HUES48 (cell line): ENCODE results near the gene ARAP2.

Source experiments
- H3K27ac ChIP-seq: one replicate; pipeline ENCODE4 v1.7.0; 2013; ENCODE audit warnings: low read depth, low read length, inconsistent platforms
- H3K27me3 ChIP-seq: 2 replicates; pipeline ENCODE4 v1.6.1; 2013; ENCODE audit warnings: mild to moderate bottlenecking, low read length; ENCODE audit not compliant: control insufficient read depth, insufficient read depth
- H3K36me3 ChIP-seq: 2 replicates; pipeline ENCODE4 v1.6.1; 2013; ENCODE audit warnings: low read length; ENCODE audit not compliant: control insufficient read depth, insufficient read depth
- H3K4me1 ChIP-seq: 2 replicates; pipeline ENCODE4 v1.6.1; 2013; ENCODE audit warnings: mild to moderate bottlenecking, low read length; ENCODE audit not compliant: control insufficient read depth, insufficient read depth
- H3K4me3 ChIP-seq: 2 replicates; pipeline ENCODE4 v1.5.1; 2013; ENCODE audit warnings: mild to moderate bottlenecking, low read depth, low read length
- H3K9ac ChIP-seq: 2 replicates; pipeline ENCODE4 v1.6.1; 2013; ENCODE audit warnings: mild to moderate bottlenecking, low read depth, low read length, moderate library complexity
- H3K9me3 ChIP-seq: 2 replicates; pipeline ENCODE4 v1.6.1; 2013; ENCODE audit warnings: low read length; ENCODE audit not compliant: control insufficient read depth, insufficient read depth

The ARAP2 gene, protein sequence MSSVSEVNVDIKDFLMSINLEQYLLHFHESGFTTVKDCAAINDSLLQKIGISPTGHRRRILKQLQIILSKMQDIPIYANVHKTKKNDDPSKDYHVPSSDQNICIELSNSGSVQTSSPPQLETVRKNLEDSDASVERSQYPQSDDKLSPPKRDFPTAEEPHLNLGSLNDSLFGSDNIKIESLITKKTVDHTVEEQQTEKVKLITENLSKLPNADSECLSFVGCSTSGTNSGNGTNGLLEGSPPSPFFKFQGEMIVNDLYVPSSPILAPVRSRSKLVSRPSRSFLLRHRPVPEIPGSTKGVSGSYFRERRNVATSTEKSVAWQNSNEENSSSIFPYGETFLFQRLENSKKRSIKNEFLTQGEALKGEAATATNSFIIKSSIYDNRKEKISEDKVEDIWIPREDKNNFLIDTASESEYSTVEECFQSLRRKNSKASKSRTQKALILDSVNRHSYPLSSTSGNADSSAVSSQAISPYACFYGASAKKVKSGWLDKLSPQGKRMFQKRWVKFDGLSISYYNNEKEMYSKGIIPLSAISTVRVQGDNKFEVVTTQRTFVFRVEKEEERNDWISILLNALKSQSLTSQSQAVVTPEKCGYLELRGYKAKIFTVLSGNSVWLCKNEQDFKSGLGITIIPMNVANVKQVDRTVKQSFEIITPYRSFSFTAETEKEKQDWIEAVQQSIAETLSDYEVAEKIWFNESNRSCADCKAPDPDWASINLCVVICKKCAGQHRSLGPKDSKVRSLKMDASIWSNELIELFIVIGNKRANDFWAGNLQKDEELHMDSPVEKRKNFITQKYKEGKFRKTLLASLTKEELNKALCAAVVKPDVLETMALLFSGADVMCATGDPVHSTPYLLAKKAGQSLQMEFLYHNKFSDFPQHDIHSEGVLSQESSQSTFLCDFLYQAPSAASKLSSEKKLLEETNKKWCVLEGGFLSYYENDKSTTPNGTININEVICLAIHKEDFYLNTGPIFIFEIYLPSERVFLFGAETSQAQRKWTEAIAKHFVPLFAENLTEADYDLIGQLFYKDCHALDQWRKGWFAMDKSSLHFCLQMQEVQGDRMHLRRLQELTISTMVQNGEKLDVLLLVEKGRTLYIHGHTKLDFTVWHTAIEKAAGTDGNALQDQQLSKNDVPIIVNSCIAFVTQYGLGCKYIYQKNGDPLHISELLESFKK (N-terminal part only)

GRCh38 chr4:36244257-36245082 is at the start of gene ARAP2:
Gene ARAP2, minus strand, starts transcription at chr4:36244514. Its CDS starts 15,028 bp downstream, at chr4:36229486.
- Histone ChIP-seq H3K27me3 (peaks cover 25% of the 10 kb centered on the region), H3K9me3 (no peaks in the 10 kb centered on the region), H3K9ac (0 out of 2 replicates have a peak within 1 kb of the TSS, but pooled peaks have one; percentile 20), H3K4me3 (peak within 1 kb of the TSS; percentile 59), H3K36me3 (no peaks in the 10 kb centered on the region), H3K27ac (peak within 1 kb of the TSS; percentile 48), H3K4me1 (no peaks in the 10 kb centered on the region)

DNA sequence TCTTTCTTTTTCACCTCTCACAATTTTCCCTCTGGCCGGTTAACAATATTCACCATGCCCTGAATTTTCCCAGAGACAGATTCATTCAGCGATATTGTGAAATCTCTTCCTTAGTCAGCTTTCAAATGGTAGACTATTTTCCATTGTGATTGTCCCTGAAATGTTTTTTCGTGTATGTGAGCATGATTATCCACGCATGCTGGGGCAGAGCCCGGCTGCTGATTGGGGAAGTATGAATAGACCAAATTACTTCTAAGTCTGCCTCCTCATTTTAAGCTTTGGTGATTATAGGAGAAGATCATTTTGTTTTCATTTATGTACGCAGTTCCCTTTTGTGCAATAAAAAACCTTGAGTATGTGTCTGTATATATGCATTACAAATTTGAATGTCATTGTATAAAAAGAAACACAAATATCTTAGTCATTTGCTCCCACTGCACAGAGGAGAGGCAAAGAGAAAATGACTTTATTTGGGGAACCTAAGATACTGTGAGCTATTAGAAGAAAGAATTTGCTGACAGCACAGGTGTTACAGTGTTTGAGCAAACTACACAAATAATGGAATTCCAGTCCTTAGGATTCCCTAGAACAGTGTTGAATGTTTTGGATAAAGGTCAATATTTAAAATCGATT is 48.4 kb upstream of the ARAP2 start:
- no peaks in the 10 kb centered on the region for H3K27me3 ChIP-seq
- H3K36me3 ChIP-seq: no peaks in the 10 kb centered on the region
- H3K27ac ChIP-seq: no peak overlapping the region
- no peak overlapping the region for H3K4me3 ChIP-seq
- H3K4me1 ChIP-seq: peaks cover 6% of the 10 kb centered on the region; the same call in 1 of the 2 replicates
- H3K9ac ChIP-seq: no peak overlapping the region
- H3K9me3 ChIP-seq: no peaks in the 10 kb centered on the region

GRCh38 chr4:36290641-36291040 is 46.3 kb upstream of the ARAP2 start:
- Histone ChIP-seq H3K4me3 (no peak overlapping the region), H3K27me3 (no peaks in the 10 kb centered on the region), H3K4me1 (peaks cover 6% of the 10 kb centered on the region; the same call in 1 of the 2 replicates), H3K27ac (no peak overlapping the region), H3K9me3 (no peaks in the 10 kb centered on the region), H3K36me3 (no peaks in the 10 kb centered on the region), H3K9ac (no peak overlapping the region)

DNA sequence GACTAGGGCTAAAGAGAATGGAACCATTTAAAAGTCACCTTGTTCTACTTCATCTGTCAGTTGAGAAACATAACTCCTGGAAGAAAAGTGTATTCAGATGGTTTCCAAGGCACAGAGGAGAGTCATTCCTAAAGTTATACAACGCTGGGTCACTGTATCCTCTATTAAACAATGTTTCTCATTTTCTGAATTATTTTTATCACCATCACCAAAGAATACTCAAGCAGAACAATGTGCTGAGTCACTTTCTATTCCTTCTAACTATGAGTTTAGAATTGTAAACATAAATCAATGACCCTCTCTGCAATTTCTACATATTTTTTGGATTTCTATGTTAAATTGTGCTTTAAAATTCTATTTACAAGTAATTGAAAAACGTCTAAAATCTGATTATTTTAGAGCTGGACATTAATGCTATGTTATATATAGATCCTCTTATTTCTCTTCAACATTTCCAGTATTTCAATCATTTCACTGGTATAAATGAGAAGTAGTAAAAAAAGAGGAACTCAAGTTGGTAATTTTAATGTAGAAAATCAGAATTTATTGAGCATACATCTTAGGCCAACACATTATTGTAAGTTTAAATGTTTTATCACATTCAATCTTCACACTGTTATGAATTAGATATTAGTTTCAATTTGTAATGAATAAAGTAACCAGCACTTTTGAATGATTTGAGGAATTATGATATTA is 44.6 kb upstream of the ARAP2 start:
- Histone ChIP-seq H3K27ac (no peak overlapping the region), H3K9me3 (no peaks in the 10 kb centered on the region), H3K4me1 (peaks cover 6% of the 10 kb centered on the region; the same call in 1 of the 2 replicates), H3K4me3 (no peak overlapping the region), H3K36me3 (no peaks in the 10 kb centered on the region), H3K27me3 (no peaks in the 10 kb centered on the region), H3K9ac (no peak overlapping the region)

GRCh38 chr4:36286481-36286871 is 42.2 kb upstream of the ARAP2 start:
- Histone ChIP-seq H3K9ac (no peak overlapping the region), H3K4me1 (no peaks in the 10 kb centered on the region), H3K9me3 (no peaks in the 10 kb centered on the region), H3K27ac (no peak overlapping the region), H3K4me3 (no peak overlapping the region), H3K27me3 (no peaks in the 10 kb centered on the region), H3K36me3 (no peaks in the 10 kb centered on the region)

DNA sequence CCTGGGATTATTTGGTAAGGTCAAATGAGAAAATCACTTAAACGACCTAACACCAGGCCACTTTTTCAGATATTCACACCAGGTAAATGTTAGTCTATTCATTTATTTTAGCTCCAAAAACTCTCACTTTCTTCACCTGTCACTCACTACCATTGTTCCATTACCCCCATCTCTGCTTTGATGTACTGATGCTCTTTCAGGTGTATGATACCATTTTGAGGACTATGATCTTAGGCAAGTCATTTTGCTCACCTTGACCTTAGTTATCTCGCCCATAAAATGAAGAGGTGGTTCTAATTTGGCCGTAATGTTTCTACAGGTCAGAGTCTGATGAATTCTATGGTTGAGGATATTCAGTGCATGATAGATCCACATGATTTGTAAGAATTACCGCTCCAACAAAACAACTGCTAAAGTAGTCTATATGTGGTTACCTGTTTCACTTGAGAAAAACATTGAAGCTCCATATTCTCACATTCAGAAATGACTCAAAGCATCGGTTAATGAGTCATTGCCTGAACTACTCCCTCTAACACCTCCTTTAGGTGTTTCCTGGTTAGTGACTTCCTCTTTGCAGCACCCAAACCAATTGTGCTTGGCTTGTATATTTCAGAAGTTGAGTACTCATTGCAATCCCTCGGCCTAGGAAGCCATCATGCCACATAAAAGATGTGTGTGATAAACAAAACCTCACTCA is 41.6 kb upstream of the ARAP2 start:
- H3K4me3 ChIP-seq: no peak overlapping the region

DNA sequence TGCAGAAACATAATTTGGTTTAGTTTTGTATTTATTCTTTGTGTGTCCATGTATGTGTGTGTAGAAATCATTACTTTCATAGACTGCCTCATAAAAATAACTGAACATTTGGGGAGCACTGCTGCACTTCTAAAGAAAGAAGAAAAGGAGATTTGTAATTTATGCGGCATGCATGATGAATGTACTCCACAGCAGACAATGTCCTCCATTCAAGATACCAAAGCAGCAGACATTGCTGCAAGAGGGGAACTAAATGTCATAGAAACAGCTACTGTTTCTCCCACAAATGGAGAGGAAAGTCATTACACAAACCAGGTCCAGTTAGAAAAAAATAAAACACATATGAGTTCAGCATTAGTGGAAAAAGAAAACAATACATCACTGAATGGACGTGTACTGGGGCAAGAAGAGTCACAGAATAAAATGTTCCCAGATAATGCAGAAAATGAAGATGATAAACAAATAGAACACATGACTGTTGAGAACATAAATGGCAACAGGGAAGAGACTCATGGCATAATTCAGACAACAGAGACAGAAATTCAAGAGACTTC is 39.7 kb upstream of the ARAP2 start:
- Histone ChIP-seq H3K27ac (no peak overlapping the region), H3K4me1 (0 out of 2 replicates have a peak, but pooled peaks cover 6% of the 10 kb centered on the region), H3K27me3 (no peaks in the 10 kb centered on the region), H3K9me3 (no peaks in the 10 kb centered on the region), H3K9ac (no peak overlapping the region), H3K4me3 (no peak overlapping the region), H3K36me3 (no peaks in the 10 kb centered on the region)

More for the DNA sequence above, 41.6 kb upstream of the ARAP2 start:
- Histone ChIP-seq H3K4me1 (no peaks in the 10 kb centered on the region), H3K36me3 (no peaks in the 10 kb centered on the region), H3K27ac (no peak overlapping the region), H3K9ac (no peak overlapping the region), H3K27me3 (no peaks in the 10 kb centered on the region), H3K9me3 (no peaks in the 10 kb centered on the region)

- no peak overlapping the region for H3K27ac ChIP-seq
- H3K27me3 ChIP-seq: no peaks in the 10 kb centered on the region
- no peak overlapping the region for H3K9ac ChIP-seq
- 0 out of 2 replicates have a peak, but pooled peaks cover 6% of the 10 kb centered on the region for H3K4me1 ChIP-seq
- no peak overlapping the region for H3K4me3 ChIP-seq
- H3K36me3 ChIP-seq: no peaks in the 10 kb centered on the region
- no peaks in the 10 kb centered on the region for H3K9me3 ChIP-seq
These were observed 38.3 kb upstream of the ARAP2 start for GRCh38 chr4:36282503-36283030.
